Stimulated activated naive CD8-positive, alpha-beta T cell treated with anti-CD3 and anti-CD28 coated beads, Interleukin-15, amount 100 ng/mL, for 72 hours (primary cell): Measurements from ENCODE around the gene ARHGAP44.

Experiments used
- ATAC-seq: fragments of 150-1000 bp; cut with Tn5 transposase; 2 replicates; pipeline ENCODE4 v1.10.0; 2021; ENCODE audit warnings: mild to moderate bottlenecking, moderate library complexity
- DNase-seq, 2 donors: peaks; one replicate each; pipeline ENCODE4 v3.0.0; 2021 to 2022
- H3K27ac Mint-ChIP-seq, 2 donors: one replicate each; pipeline ENCODE4 v1.8.0; 2022; ENCODE audit warnings: mild to moderate bottlenecking in 2 of 2, mixed read lengths in 2 of 2, moderate library complexity in 2 of 2
- H3K27me3 Mint-ChIP-seq: one replicate; pipeline ENCODE4 v1.8.0; 2022; ENCODE audit warnings: mixed read lengths
- H3K4me1 Mint-ChIP-seq: one replicate; pipeline ENCODE4 v1.8.0; 2022; ENCODE audit warnings: mild to moderate bottlenecking, mixed read lengths
- H3K4me3 Mint-ChIP-seq, 2 donors: one replicate each; pipeline ENCODE4 v1.8.0; 2022; ENCODE audit warnings: mild to moderate bottlenecking in 2 of 2, mixed read lengths in 2 of 2, moderate library complexity in 1 of 2
- H3K9me3 Mint-ChIP-seq, 2 donors: one replicate each; pipeline ENCODE4 v1.8.0; 2022; ENCODE audit warnings: mixed read lengths in 2 of 2

ARHGAP44 gene, protein sequence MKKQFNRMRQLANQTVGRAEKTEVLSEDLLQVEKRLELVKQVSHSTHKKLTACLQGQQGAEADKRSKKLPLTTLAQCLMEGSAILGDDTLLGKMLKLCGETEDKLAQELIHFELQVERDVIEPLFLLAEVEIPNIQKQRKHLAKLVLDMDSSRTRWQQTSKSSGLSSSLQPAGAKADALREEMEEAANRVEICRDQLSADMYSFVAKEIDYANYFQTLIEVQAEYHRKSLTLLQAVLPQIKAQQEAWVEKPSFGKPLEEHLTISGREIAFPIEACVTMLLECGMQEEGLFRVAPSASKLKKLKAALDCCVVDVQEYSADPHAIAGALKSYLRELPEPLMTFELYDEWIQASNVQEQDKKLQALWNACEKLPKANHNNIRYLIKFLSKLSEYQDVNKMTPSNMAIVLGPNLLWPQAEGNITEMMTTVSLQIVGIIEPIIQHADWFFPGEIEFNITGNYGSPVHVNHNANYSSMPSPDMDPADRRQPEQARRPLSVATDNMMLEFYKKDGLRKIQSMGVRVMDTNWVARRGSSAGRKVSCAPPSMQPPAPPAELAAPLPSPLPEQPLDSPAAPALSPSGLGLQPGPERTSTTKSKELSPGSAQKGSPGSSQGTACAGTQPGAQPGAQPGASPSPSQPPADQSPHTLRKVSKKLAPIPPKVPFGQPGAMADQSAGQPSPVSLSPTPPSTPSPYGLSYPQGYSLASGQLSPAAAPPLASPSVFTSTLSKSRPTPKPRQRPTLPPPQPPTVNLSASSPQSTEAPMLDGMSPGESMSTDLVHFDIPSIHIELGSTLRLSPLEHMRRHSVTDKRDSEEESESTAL

DNA sequence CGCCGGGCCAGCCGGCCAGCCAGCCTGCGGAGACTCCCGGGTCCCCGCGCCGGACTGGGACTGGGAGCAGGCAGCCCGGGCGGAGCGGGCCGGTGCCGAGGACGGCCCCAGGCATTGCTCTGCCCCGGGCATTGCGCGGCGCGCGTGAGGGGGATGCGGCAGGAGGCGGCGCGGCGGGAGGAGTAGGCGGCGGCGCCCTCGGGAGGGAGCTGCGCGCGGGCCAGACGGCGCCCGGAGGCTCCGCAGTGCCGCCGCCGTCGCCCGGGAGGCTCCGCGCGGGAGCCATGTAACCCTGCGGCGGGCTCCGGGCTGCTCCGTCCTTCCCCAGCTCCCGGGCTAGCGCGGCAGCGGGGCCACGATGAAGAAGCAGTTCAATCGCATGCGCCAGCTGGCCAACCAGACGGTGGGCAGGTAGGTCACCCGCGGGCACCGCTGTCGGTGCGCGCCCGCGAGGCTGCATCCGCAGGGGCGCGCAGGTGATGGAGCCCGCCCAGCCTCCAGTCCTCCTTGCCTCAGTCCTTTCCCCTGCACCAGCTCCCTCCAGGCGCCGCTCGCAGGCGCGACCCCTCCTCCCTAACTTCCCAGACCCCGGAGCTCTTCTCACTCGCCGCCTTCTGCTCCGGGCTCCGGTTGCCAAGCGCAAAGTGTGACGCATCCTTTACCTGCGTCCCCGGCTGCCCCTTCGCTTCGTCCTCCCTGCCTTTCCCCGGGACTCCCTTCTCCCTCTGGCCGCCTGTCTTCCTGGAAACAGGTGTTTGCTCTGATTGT, at the start of gene ARHGAP44:
TSS of gene ARHGAP44 (plus strand) at position 18 of the 768 bp plus-strand sequence. CDS start at position 359, 341 bp downstream.
- peaks cover 10% of the 10 kb centered on the region for H3K4me1 Mint-ChIP-seq
- DNase-seq (peak; percentile 20 to 22), ATAC-seq (peak; percentile 83)
- peaks cover 52% of the 10 kb centered on the region for H3K27me3 Mint-ChIP-seq
- H3K4me3 Mint-ChIP-seq: peak within 1 kb of the TSS; percentile 81 to 88
- H3K27ac Mint-ChIP-seq: no peak within 1 kb of the TSS
- H3K9me3 Mint-ChIP-seq: no peaks in the 10 kb centered on the region

DNA sequence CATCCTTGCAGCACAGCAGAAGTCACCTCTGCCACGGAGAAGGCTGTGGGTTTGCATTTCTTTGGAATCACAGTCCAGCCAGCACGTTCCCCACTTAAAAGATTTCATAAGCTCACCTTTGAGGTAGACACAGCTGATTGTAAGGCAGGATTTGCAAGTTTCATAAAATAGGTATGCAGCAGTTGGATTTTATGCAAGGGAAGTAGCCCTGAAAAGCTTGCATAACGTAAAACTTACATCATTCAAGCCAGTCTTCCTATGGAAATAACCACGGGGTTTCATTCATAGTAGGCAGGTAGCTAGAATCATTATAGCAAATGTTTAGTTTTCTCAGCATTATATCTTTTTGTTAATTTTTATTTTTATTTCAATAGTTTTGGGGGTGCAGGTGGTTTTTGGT, 49.8 kb upstream of the ARHGAP44 start:
- no peaks in the 10 kb centered on the region for H3K4me1 Mint-ChIP-seq
- no peaks in the 10 kb centered on the region for H3K9me3 Mint-ChIP-seq
- no peaks in the 10 kb centered on the region for H3K27me3 Mint-ChIP-seq
- ATAC-seq (no peak), DNase-seq (no peak)
- H3K4me3 Mint-ChIP-seq: no peak overlapping the region
- no peak overlapping the region for H3K27ac Mint-ChIP-seq

DNA sequence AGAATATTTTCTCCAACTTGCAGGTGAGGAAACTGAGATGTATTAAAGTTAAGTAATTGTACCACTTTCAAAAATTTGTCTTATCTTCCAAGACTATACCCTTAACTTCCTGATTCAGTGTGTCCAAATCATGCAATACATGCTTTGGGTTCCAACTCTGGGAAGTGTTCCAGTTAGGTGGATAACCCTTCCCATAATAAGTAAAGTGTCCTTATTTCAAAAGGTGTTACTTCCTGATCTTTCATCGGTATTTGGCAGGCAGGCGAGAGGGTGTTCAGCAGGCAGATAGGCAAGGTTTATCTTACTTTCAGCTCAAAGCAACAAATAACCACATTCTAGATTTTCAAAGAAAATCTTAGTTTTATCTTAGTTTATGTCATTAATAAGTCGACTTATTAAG, 46.3 kb upstream of the ARHGAP44 start:
- Mint-ChIP-seq H3K4me3 (no peak overlapping the region), H3K9me3 (peaks cover 0 to 6% of the 10 kb centered on the region in 2 donors), H3K4me1 (no peaks in the 10 kb centered on the region), H3K27me3 (no peaks in the 10 kb centered on the region), H3K27ac (no peak overlapping the region)
- ATAC-seq (no peak), DNase-seq (no peak)

DNA sequence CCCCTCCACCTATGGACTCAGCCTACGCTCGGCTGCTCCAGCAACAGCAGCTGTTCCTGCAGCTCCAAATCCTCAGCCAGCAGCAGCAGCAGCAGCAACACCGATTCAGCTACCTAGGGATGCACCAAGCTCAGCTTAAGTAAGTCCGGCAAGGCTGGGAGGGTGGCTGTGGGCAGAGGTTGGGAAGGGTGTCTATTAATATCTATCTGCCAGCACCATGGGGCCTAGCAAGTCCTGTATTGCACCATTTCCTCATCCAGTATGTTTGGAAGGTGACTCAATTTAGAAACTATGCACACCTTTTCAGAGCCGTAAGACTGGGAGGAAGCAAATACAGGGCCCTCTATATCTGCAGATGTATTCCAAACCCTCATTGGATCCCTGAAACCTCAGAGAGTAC, 45.0 kb upstream of the ARHGAP44 start:
- no peak for ATAC-seq
- H3K9me3 Mint-ChIP-seq: peaks cover 0 to 6% of the 10 kb centered on the region in 2 donors
- no peaks in the 10 kb centered on the region for H3K27me3 Mint-ChIP-seq
- H3K4me1 Mint-ChIP-seq: no peaks in the 10 kb centered on the region
- no peak overlapping the region for H3K4me3 Mint-ChIP-seq
- H3K27ac Mint-ChIP-seq: no peak overlapping the region
- no peak for DNase-seq

DNA sequence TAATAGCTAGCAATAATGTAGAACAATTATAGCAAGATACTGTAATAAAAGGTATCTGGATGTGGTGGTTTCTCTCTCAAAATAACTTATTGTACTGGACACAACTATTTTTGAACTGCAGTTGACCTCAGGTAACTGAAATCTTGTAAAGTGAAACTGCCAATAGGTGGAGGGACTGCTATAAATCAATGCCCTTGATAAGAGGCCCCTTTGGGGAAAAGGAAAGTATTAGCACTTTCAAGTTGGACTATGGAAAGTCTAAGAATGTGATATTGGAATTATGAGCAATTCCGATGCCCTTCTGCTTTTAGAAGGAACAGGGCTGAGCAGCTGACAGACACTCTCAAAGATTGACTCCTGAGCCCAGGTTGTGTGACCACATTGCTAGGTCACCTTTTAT, 44.5 kb upstream of the ARHGAP44 start:
- Mint-ChIP-seq H3K4me1 (no peaks in the 10 kb centered on the region), H3K27me3 (no peaks in the 10 kb centered on the region), H3K27ac (no peak overlapping the region), H3K4me3 (no peak overlapping the region), H3K9me3 (peaks cover 0 to 6% of the 10 kb centered on the region in 2 donors)
- DNase-seq: no peak
- ATAC-seq: no peak

DNA sequence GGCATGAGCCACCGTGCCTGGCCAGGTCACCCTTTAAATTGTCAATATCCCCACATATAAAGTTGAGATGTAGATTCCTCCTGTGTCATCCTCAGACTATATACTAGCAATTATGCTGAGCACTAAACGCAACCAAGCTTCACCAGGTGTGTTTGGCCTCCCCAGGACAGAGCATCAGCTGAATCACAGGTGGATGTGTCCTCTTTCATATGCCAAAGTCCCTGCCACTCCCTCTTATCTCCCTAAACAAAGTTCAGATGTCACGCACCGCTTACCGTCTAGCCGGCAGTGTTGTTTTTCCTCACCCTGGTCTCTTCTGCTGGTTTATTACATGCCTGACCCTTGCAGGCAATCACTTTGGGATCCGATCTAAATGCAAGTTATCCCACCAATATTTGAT, 43.8 kb upstream of the ARHGAP44 start:
- ATAC-seq: no peak
- H3K4me1 Mint-ChIP-seq: no peaks in the 10 kb centered on the region
- H3K27ac Mint-ChIP-seq: no peak overlapping the region
- DNase-seq: no peak
- no peaks in the 10 kb centered on the region for H3K27me3 Mint-ChIP-seq
- H3K9me3 Mint-ChIP-seq: peaks cover 0 to 6% of the 10 kb centered on the region in 2 donors
- H3K4me3 Mint-ChIP-seq: no peak overlapping the region

DNA sequence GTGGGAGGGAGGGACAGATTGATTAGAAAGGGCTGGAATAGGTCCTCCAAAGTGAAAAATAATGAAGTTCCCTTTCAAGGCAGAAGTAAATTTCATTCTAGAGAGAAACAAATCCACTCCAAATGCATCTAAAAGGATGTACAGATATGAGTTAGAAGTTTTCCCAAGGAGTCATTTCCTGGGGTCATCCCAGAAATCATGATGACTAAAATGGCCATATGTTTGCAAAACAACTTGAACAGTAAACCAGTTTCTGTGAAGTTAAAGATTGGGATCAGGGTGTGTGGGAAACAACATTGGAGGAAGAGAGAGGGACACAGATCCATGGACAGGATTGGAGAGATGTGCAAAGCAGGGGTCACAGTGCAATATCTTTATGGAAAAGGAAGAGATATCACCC, 32.5 kb upstream of the ARHGAP44 start:
- DNase-seq (no peak), ATAC-seq (no peak)
- Mint-ChIP-seq H3K9me3 (peaks cover 0 to 19% of the 10 kb centered on the region in 2 donors), H3K27me3 (peaks cover 12% of the 10 kb centered on the region), H3K4me1 (no peaks in the 10 kb centered on the region), H3K4me3 (no peak overlapping the region), H3K27ac (peak overlapping the region in 1 of 2 donors; percentile 48)

DNA sequence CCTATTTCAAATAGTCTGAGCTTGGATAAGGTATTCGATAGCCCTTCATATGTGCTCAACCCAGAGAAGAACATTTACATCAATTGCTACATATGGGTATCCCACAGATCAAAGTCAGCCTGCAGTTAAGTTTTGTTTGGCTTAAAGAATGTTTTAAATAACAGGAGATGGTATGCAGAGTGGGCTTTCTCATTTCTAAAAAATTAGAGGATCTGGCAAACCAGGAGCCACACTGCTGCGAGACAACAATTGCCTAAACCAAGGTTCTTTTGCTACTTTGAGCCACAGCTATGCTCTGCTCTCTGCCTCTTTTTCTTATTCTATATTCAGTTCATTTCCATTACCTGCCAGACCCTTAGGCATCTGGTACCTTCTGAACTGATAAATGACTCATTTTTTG, 30.2 kb upstream of the ARHGAP44 start:
- H3K9me3 Mint-ChIP-seq: peaks cover 5 to 16% of the 10 kb centered on the region in 2 donors
- no peaks in the 10 kb centered on the region for H3K4me1 Mint-ChIP-seq
- ATAC-seq (no peak), DNase-seq (no peak)
- no peak overlapping the region for H3K4me3 Mint-ChIP-seq
- H3K27me3 Mint-ChIP-seq: no peaks in the 10 kb centered on the region
- H3K27ac Mint-ChIP-seq: no peak overlapping the region

DNA sequence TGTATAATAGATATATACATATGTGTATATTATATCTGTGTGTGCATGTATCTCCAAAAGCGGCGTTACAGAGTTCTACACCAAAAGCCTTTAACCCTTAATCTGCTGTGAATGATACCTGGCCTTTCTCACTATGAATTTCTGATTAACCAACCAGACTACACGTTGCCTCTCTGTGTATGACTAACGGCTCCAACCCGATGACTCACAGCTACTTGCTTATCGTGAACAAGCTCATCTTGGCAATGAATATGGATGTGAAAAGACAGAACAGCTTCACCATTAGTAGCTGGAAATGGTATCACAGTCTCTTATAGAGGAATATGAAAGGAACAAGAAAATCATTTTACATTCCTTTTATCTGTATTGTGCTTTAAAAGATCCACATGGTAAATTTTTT, 23.8 kb upstream of the ARHGAP44 start:
- Mint-ChIP-seq H3K4me3 (no peak overlapping the region), H3K4me1 (no peaks in the 10 kb centered on the region), H3K9me3 (peaks cover 11 to 16% of the 10 kb centered on the region in 2 donors), H3K27ac (no peak overlapping the region), H3K27me3 (no peaks in the 10 kb centered on the region)
- ATAC-seq (no peak), DNase-seq (no peak)

DNA sequence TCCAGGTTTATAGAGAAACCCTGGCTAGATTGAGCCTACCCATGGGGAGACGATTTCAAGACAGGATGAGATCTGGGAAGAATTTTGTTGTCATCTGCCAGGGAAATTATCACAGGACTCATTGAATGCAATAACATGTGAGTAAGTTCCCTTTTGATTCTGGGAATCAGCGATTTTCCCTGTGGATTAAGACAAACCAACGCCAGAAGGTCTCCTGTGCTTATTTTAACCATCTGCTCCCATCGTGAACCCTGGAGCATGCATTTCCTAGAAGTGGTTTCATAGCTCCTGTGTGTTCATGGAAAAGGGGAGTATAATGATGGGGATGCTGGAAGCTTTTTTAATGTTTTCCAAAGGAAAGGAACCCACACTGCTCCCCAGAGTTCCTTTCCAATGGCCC, 21.0 kb upstream of the ARHGAP44 start:
- Mint-ChIP-seq H3K4me3 (no peak overlapping the region), H3K27me3 (no peaks in the 10 kb centered on the region), H3K27ac (no peak overlapping the region), H3K4me1 (no peaks in the 10 kb centered on the region), H3K9me3 (peaks cover 0 to 5% of the 10 kb centered on the region in 2 donors)
- DNase-seq: no peak
- ATAC-seq: no peak

DNA sequence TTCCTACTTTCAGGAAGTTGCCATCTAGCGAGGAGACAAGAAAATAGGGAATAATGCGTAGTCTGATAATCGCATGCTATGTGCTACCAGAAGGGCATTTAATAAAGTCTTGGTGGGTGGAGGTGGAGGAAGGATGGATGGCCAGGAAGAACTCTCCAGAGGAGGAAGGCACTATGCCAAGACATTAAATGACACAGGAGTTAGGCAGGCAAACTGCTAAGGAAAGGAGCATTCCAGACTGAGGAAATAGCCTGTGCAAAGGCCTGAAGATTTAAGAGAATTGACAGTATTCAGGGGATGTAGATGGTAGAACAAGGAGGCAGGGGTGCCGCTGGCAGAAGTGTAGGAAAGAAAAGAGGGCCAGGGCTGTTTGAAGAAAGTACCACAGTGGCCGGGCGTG, 19.3 kb upstream of the ARHGAP44 start:
- no peak for ATAC-seq
- H3K4me3 Mint-ChIP-seq: no peak overlapping the region
- no peaks in the 10 kb centered on the region for H3K27me3 Mint-ChIP-seq
- H3K9me3 Mint-ChIP-seq: peaks cover 0 to 5% of the 10 kb centered on the region in 2 donors
- no peak overlapping the region for H3K27ac Mint-ChIP-seq
- DNase-seq: no peak
- H3K4me1 Mint-ChIP-seq: no peaks in the 10 kb centered on the region

DNA sequence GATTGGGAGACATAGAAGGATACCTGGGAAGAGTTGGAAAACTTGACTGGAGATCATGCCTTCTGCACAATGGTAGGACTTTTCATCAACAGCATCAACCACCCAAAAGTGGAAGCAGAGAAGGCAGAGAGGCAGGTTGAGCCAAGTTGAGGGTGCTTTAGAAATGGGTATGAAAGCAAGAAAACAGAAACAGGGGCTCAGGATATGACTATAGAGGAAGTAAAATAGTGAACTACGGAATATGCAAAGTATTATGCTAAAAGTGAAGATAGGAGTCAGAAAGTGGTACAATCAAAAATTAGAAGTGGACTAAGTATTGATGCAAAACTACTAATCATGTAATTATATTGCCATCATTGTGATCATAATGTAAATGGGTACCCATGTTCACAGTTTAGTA, 16.1 kb upstream of the ARHGAP44 start:
- Mint-ChIP-seq H3K27me3 (no peaks in the 10 kb centered on the region), H3K27ac (no peak overlapping the region), H3K9me3 (peaks cover 0 to 5% of the 10 kb centered on the region in 2 donors), H3K4me1 (no peaks in the 10 kb centered on the region), H3K4me3 (no peak overlapping the region)
- DNase-seq: no peak
- no peak for ATAC-seq

DNA sequence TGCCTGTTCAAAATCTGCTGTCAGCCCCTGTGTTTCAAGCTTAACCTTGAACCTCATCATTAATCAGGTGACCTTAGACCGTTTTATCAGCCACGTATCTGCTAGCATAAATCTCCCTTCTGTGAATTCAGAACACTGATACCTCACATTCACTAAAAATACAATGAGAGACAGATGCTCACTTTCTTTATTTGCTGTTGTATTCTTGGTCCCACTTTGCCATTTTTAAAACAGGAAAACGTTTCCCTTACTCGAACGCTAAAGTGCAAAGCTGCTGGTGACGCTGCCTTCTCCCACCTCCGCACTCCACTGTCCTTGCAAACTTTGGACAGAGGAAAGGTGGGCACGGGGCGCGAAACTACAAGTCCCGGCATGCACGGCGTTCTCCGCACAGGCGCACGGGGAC, 220 bp upstream of the ARHGAP44 start:
- ATAC-seq: no peak
- H3K27ac Mint-ChIP-seq: no peak overlapping the region
- peaks cover 10% of the 10 kb centered on the region for H3K4me1 Mint-ChIP-seq
- H3K4me3 Mint-ChIP-seq: peak overlapping the region; percentile 53 to 77
- no peak for DNase-seq
- H3K27me3 Mint-ChIP-seq: peaks cover 52% of the 10 kb centered on the region
- no peaks in the 10 kb centered on the region for H3K9me3 Mint-ChIP-seq

DNA sequence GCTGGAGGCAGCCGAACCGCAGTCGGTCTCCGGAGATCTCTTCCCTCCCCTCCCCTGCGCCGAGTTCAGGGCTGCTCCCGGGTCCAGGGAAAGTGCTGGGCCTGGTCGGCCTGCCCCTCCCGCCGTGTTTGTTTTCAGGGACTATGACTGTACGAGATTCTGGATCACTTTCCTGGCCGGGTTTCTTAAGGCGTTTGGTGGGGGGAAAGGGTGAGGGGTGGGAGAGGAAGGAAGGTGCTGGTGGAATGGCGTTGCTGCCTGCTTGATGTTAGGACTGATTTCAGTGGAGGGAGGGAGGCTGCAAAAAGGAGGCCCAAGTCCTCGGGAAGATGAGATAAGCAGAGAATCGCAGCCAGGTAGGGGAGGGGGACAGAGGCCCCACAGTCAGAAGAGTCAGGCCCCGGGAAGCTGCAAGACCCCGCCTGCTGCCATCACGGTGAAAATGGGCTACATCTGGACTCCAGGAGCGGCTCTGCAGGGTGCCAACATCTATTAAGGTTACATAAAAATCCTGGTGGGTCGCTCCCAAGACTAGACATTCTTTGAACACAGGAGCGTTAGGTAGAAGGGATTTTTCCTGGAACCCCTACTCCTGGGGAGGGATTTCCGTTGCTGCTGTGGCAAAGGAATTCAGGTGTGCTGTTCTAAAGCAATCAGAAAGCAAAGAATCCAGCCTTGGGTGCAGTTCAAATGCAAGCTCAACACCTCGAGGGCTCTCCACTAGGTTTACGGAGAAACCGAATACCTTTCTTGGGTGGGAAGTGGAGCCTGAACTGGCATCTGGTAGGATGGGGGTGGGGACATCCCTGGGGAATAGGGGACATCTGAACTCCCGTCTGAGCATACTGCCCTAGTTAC, 1.2 kb downstream of the ARHGAP44 start:
- peaks cover 52% of the 10 kb centered on the region for H3K27me3 Mint-ChIP-seq
- ATAC-seq (no peak), DNase-seq (no peak)
- H3K27ac Mint-ChIP-seq: peak overlapping the region in 1 of 2 donors; percentile 31
- peaks cover 10% of the 10 kb centered on the region for H3K4me1 Mint-ChIP-seq
- H3K9me3 Mint-ChIP-seq: no peaks in the 10 kb centered on the region
- peak overlapping the region; percentile 81 to 88 for H3K4me3 Mint-ChIP-seq
